ENCODE measurements around the gene NHERF1. TPM values are rescaled to one million over a fixed set of nuclear protein-coding genes. Genes with fewer than 3 reads are reported as not detected.
A peak's percentile ranks its signal among the peaks of the same experiment; 100 is the strongest.

Gene NHERF1
- total RNA-seq, 2 experiments from 2014 or later: 68.4 to 72.4 TPM

DNA sequence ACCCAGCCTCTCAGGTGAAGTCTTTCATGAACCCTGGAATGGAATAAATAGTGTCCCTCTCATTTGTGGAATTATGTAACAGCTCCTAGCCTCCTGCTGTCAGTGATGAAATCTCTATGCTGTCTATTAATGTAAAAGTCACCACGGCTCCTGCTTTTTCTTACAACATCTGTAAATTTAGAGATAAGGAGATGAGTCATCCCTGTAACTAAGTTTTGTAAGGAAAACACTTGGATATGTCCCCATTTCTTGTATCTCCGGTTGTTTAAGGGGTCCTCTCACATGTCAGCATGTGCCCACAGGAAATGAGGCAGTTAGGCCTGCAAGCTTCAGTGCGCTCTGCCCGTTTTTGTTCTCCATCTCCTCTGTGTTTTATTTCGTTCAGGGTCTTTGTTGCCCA lies 30.5 kb downstream of the NHERF1 start:
- Histone ChIP-seq H3K36me3 (ENCODE audit: insufficient read depth, low read length) (peaks cover 9% of the 10 kb centered on the region), H3K27ac (ENCODE audit: low read depth in 1 of 2, low read length in 2 of 2) (peak overlapping the region; percentile 60 to 67), H3K9me3 (ENCODE audit: control insufficient read depth in 1 of 2, insufficient read depth in 1 of 2, low read length in 2 of 2) (no peaks in the 10 kb centered on the region), H3K4me3 (ENCODE audit: low read length) (no peak overlapping the region), H3K27me3 (ENCODE audit: control insufficient read depth in 1 of 2, insufficient read depth in 2 of 2, low read length in 2 of 2) (no peaks in the 10 kb centered on the region), H3K4me1 (ENCODE audit: insufficient read depth, low read length) (peaks cover 89% of the 10 kb centered on the region)
- ChIA-PET POLR2A (interaction anchor here (1.1 to 2.9 kb wide), 12 partner anchors 8 to 190 kb away, joined by 3 to 24 read pairs (median 12); partner anchors contain the start of genes FDXR and RAB37), CTCF (interaction anchor here (0.7 to 3.4 kb wide), 5 partner anchors 8 to 122 kb away, joined by 3 to 14 read pairs (median 6); partner anchors contain the start of gene RAB37)
- Mint-ChIP-seq H3K4me3 (peak overlapping the region; percentile 69), H3K27me3 (no peaks in the 10 kb centered on the region), H3K36me3 (ENCODE audit: low read depth) (peaks cover 42% of the 10 kb centered on the region), H3K4me1 (ENCODE audit: low read depth) (peaks cover 69% of the 10 kb centered on the region), H3K9me3 (no peaks in the 10 kb centered on the region), H3K27ac (peak overlapping the region; percentile 96)
- TF ChIP-seq, protein P1, sequence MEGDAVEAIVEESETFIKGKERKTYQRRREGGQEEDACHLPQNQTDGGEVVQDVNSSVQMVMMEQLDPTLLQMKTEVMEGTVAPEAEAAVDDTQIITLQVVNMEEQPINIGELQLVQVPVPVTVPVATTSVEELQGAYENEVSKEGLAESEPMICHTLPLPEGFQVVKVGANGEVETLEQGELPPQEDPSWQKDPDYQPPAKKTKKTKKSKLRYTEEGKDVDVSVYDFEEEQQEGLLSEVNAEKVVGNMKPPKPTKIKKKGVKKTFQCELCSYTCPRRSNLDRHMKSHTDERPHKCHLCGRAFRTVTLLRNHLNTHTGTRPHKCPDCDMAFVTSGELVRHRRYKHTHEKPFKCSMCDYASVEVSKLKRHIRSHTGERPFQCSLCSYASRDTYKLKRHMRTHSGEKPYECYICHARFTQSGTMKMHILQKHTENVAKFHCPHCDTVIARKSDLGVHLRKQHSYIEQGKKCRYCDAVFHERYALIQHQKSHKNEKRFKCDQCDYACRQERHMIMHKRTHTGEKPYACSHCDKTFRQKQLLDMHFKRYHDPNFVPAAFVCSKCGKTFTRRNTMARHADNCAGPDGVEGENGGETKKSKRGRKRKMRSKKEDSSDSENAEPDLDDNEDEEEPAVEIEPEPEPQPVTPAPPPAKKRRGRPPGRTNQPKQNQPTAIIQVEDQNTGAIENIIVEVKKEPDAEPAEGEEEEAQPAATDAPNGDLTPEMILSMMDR (IDR thresholded peaks at IDR 0.05): no peak
- ATAC-seq (ENCODE audit: poor library complexity) (no peak), DNase-seq (no peak)
- intact Hi-C loops (cut with DNase I, micrococcal nuclease): loop anchor here in 1 of 2 experiments (5.0 kb wide), 1 partner anchor 93 kb away; the partner anchor contains the start of gene FDXR

DNA sequence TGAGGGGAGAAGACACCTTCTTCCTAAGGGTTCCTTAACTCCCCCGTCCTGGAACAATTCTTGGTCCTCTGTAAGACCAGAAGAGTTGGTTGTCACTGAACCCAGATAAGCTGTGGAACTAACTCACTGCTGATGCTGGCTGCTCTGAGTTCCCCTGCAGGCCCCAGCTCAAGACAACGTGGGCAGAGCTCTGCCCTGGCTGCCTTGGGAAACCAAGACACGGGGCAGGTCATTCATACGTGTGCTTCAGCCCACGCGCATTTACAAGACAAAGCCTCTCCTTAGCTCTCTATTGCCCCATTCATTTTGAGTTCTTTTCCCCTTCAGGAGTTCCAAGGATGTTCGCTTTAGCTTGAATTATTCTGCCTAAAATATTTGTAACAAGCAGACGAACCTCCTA lies 31.1 kb downstream of the NHERF1 start:
- ChIA-PET CTCF (interaction anchor here (0.7 to 3.4 kb wide), 6 partner anchors 8 to 122 kb away, joined by 3 to 14 read pairs (median 5); partner anchors contain the start of gene RAB37), POLR2A (interaction anchor here (1.1 to 2.9 kb wide), 13 partner anchors 9 to 190 kb away, joined by 3 to 24 read pairs (median 11); partner anchors contain the start of genes FDXR and RAB37)
- Mint-ChIP-seq H3K27me3 (no peaks in the 10 kb centered on the region), H3K36me3 (ENCODE audit: low read depth) (peaks cover 45% of the 10 kb centered on the region), H3K27ac (peak overlapping the region; percentile 96), H3K4me1 (ENCODE audit: low read depth) (peaks cover 72% of the 10 kb centered on the region), H3K9me3 (no peaks in the 10 kb centered on the region), H3K4me3 (peak overlapping the region; percentile 89)
- H3K36me3 ChIP-seq (ENCODE audit: insufficient read depth, low read length): peaks cover 8% of the 10 kb centered on the region
- peak overlapping the region; percentile 60 to 67 for H3K27ac ChIP-seq (ENCODE audit: low read depth in 1 of 2, low read length in 2 of 2)
- DNase-seq (no peak), ATAC-seq (ENCODE audit: poor library complexity) (no peak)
- H3K9me3 ChIP-seq (ENCODE audit: control insufficient read depth in 1 of 2, insufficient read depth in 1 of 2, low read length in 2 of 2): no peaks in the 10 kb centered on the region
- TF ChIP-seq, protein P1 (IDR thresholded peaks at IDR 0.05): no peak
- H3K4me1 ChIP-seq (ENCODE audit: insufficient read depth, low read length): peaks cover 92% of the 10 kb centered on the region
- intact Hi-C loops (cut with DNase I, micrococcal nuclease): loop anchor here in 1 of 2 experiments (5.0 kb wide), 1 partner anchor 93 kb away; the partner anchor contains the start of gene FDXR
- no peaks in the 10 kb centered on the region for H3K27me3 ChIP-seq (ENCODE audit: control insufficient read depth in 1 of 2, insufficient read depth in 2 of 2, low read length in 2 of 2)
- peak overlapping the region; percentile 10 for H3K4me3 ChIP-seq (ENCODE audit: low read length)

GRCh38 chr17:74779948-74780400 lies 31.5 kb downstream of the NHERF1 start:
- Mint-ChIP-seq H3K27me3 (no peaks in the 10 kb centered on the region), H3K9me3 (no peaks in the 10 kb centered on the region), H3K4me1 (ENCODE audit: low read depth) (peaks cover 77% of the 10 kb centered on the region), H3K36me3 (ENCODE audit: low read depth) (peaks cover 48% of the 10 kb centered on the region), H3K4me3 (peak overlapping the region; percentile 89), H3K27ac (peak overlapping the region; percentile 96)
- Histone ChIP-seq H3K36me3 (ENCODE audit: insufficient read depth, low read length) (peaks cover 8% of the 10 kb centered on the region), H3K27me3 (ENCODE audit: control insufficient read depth in 1 of 2, insufficient read depth in 2 of 2, low read length in 2 of 2) (no peaks in the 10 kb centered on the region), H3K9me3 (ENCODE audit: control insufficient read depth in 1 of 2, insufficient read depth in 1 of 2, low read length in 2 of 2) (no peaks in the 10 kb centered on the region), H3K4me3 (ENCODE audit: low read length) (peak overlapping the region; percentile 10), H3K27ac (ENCODE audit: low read depth in 1 of 2, low read length in 2 of 2) (peak overlapping the region; percentile 60 to 67), H3K4me1 (ENCODE audit: insufficient read depth, low read length) (peaks cover 92% of the 10 kb centered on the region)
- intact Hi-C loops (cut with DNase I, micrococcal nuclease): loop anchor here (5.0 kb wide), 2 partner anchors 33 to 92 kb away; partner anchors contain the start of genes FDXR (in 1 of the 2) and NHERF1 (in 1 of the 2)
- CTCF ChIA-PET: interaction anchor here (0.7 to 3.4 kb wide), 5 partner anchors 9 to 123 kb away, joined by 3 to 14 read pairs (median 6); partner anchors contain the start of gene RAB37
- TF ChIP-seq, protein P1 (IDR thresholded peaks at IDR 0.05): no peak
- DNase-seq (peak in 13 of 14 experiments; percentile 48 to 89 (median 63)), ATAC-seq (ENCODE audit: poor library complexity) (peak; percentile 74)
- POLR2A ChIA-PET: interaction anchor here (0.7 to 2.9 kb wide), 15 partner anchors 9 to 123 kb away, joined by 3 to 24 read pairs (median 10); partner anchors contain the start of genes FDXR, NHERF1 and RAB37

Data from CD4-positive, alpha-beta T cell (primary cell).